TTC549 (cell line): ENCODE data around the gene MAGEH1.
"Not testable (repeated sequence)": the region's sequence is repeated elsewhere in the genome, so short reads cannot be mapped to it uniquely, and the experiment has no call there.

Experiments used
- FAIRE-seq: peaks from 2 replicates; lab custom pipeline; 2012; peaks lifted over from hg19 to GRCh38; lab: Jason Lieb, UNC

MAGEH1 gene, protein sequence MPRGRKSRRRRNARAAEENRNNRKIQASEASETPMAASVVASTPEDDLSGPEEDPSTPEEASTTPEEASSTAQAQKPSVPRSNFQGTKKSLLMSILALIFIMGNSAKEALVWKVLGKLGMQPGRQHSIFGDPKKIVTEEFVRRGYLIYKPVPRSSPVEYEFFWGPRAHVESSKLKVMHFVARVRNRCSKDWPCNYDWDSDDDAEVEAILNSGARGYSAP

GRCh38 chrX:55451990-55452832 is at the start of gene MAGEH1:
Gene MAGEH1, plus strand, starts transcription at chrX:55452127. Its CDS starts 248 bp downstream, at chrX:55452375.
- FAIRE-seq: no peak

DNA sequence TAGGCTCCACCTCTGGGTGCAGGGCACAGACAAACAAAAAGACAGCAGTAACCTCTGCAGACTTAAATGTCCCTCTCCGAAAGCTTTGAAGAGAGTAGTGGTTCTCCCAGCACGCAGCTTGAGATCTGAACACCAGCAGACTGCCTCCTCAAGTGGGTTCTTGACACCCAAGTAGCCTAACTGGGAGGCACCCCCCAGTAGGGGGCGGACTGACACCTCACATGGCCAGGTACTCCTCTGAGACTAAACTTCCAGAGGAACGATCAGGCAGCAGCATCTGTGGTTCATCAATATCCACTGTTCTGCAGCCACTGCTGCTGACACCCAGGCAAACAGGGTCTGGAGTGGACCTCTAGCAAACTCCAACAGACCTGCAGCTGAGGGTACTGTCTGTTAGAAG is 24.8 kb upstream of the MAGEH1 start:
- FAIRE-seq: not testable (repeated sequence)

DNA sequence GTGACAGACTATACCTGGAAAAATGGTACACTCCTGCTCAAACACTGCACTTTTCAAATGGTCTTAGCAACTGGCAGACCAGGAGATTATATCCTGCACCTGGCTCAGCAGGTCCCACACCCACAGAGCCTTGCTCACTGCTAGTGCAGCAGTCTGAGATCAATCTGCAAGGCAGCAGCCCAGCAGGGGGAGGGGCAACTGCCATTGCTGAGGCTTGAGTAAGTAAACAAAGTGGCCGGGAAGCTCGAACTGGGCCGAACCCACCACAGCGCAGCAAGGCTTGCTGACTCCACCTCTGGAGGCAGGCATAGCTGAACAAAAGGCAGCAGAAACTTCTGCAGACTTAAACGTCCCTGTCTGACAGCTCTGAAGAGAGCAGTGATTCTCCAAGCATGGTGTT is 8.5 kb upstream of the MAGEH1 start:
- not testable (repeated sequence) for FAIRE-seq

- FAIRE-seq: no peak
These were observed 1.7 kb upstream of the MAGEH1 start for GRCh38 chrX:55450259-55450658.

DNA sequence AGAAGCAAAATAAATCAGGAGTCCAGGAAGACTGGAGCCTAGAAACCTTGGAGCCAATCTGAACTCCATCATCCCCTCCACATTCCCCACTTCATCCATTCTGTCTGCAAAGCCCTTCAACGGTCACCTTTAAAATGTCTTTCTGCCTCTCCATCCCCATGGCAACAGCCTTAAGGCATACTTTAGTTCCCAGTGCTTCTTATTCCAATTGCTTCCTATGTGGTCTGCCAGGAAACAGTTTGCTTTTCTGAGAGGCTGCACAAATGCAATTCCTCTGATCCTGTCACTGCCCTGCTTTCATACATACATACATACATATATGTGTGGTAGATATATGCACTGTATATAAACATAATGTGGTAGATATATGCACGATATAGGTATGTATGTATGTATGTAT is 786 bp upstream of the MAGEH1 start:
- no peak for FAIRE-seq

GRCh38 chrX:55451626-55451989 is 319 bp upstream of the MAGEH1 start:
- FAIRE-seq: no peak

GRCh38 chrX:55452833-55453124 is 852 bp downstream of the MAGEH1 start:
- no peak for FAIRE-seq

DNA sequence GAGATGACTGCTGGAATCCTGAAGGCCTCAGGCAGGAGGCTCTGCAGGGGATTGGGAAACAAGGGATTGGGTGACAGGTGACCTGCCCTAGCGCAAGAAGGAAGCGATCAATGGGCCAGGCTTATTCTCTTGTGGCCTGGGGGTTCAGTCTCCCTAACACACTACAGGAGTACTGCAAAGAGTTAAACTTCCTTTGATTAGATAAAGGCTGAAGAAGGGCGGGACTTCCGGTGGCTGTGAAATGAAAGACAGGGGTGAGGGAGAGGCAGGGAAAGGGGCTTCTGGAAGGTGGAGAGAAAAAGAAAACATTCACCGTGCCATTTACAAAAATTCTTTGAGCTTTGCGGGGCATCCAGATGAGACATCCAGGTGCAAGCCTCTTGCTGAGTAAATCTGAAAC is 3.8 kb downstream of the MAGEH1 start:
- FAIRE-seq: not testable (repeated sequence)

- not testable (repeated sequence) for FAIRE-seq
These were observed 7.5 kb downstream of the MAGEH1 start for GRCh38 chrX:55459426-55459825.

DNA sequence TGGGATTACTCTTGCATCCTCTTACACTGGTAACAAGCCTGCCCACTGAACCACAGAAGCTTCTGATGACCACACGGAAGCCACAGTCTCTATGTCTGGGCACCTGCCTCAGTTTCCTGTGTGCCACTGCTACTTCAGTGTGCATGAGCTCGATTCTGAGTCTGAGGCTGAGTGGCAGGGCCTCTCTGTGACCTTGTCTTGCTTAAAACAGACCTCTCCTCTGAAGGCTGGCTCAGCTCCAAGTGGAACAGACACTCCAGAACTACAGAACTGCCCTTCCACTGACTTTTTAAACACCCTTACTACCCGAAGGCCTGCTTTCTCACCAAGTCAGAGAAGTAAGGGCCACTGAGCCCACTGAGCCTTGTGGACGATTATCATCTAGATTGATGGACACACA is 8.0 kb downstream of the MAGEH1 start:
- not testable (repeated sequence) for FAIRE-seq

DNA sequence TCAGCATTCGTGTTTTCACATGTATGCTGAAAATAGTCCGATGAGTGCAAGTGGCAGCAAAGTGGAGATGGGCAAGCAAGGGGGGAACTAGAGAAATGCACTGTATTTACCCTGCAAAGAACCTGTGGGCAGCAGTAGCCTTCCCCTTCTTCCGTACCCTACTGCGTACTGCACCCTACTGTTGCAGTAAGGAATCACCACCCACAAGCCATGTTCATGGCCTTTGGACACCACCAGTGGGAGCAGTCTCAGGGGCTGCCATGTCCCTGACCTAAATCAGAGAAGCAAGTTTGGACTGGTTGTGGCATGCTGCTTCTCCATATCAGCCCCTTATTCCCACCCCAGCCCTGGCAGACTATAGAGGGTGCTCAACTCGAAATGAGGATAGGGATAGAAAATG is 12.1 kb downstream of the MAGEH1 start:
- FAIRE-seq: not testable (repeated sequence)

DNA sequence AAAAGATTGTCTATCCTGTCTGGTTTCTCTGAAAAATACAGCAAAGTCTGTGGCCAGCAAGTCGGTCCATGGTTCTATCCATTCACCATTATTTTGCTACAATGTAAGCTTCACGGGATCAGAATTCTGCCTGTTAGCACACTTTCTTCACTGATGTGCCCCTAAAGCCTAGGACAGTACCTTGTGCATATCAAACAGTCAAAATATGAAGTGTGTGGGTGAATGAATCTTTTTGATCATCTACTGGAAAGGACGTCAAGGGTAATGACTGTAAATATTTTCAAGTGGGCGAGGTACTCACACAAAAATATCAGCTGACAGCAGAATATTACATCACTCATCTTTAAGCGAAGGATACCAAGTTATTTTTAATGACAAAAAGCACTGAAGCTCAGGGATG is 13.2 kb downstream of the MAGEH1 start:
- FAIRE-seq: not testable (repeated sequence)

DNA sequence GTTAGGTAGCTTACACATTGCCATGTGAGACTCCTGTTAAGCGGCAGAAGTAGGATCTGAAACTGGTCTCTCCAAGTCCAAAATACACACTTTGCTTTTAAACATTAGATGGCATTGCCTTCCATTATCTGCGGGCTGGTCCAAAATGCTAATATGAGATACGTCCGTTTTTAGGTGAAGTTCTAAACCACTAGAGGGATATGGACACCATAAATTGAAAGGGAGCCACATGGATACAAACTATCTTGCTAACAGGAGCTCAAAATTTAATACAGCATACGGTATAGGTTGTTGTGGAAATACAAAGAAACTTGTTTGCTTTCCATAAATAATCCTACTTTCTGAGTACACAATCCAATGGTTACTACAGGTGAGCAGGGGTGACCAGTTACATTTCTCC is 13.9 kb downstream of the MAGEH1 start:
- not testable (repeated sequence) for FAIRE-seq

GRCh38 chrX:55479956-55480355 is 28.0 kb downstream of the MAGEH1 start:
- FAIRE-seq: not testable (repeated sequence)

DNA sequence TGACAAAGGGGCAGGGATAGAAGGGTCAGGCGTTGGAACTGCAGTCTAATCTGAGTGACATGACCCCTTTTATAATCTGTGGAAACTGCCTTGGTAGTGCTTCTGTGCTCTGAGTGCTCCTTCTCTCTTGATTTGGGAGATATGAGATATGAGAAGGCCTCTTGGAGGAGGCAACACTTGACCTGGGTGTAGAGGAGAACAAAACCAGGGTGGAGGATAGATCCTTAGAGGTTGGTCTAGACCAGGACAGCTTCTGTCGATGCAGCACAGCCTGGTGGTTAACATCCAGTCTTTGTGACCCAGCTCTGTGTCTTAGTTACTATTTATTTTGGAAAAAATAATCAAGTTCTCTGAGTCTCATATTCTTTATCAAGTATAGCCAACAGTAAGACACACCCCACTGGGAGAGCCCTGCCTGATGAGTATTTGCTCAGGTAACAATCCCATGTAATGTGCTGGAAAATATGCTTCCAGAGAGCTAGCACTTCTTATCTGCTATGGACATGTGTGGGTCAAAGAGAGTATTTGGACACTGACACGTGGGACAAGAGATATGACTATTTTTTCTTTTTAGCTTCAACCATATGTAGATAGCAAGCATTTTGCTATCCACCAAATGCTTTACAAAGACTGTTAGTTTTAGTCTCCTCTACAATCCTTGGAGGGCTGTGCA is 28.6 kb downstream of the MAGEH1 start:
- no peak for FAIRE-seq

- no peak for FAIRE-seq
These were observed 33.0 kb downstream of the MAGEH1 start for GRCh38 chrX:55484948-55485347.

- no peak for FAIRE-seq
These were observed 34.8 kb downstream of the MAGEH1 start for GRCh38 chrX:55486736-55487135.

DNA sequence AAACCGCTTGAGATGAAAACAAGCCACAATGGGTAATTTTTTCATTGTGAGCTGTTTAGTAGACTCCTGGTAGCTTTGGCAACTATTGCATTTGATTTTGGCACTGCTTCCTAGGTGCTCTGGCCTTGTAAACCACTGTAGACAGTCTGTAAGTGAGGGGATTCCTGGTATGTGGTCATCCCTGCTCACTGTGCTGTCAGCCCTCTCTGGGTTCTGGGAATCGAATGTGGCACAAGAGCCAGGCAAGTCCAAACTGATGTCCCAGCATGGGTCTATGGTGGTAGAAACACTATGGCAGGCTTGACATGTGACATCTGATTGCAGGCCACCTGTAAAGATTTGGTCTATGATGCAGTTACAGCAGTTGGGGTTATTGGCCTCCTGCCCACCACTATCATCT is 35.2 kb downstream of the MAGEH1 start:
- no peak for FAIRE-seq

DNA sequence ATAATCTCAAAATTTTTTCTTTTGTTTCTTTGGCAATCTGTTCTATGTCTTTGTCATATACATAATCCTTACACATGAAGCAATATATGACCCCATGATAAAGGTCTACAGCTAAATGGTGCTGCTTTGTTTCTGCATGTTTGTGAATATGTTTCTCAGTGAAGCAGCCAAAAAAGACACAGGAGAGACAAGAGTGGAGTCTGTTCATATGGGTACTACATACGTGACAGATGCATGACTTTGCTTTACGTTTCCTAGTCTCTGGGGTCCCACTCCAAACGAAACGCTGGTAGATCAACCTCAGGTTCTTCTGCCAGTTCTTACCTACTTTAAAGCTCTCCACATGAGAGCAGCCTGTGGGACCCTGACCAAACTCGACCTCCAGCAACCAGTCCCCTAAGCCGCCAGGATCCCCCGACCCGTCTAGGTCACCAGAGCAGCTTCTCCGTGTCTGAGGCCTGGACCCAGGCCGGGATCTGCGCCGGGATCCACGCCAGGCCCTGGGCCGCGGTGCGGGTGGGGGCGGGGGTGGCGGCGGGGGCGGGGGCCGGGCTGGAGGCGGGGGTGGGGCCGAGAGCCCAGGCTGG is 36.2 kb downstream of the MAGEH1 start:
- no peak for FAIRE-seq

- no peak for FAIRE-seq
These were observed 36.8 kb downstream of the MAGEH1 start for GRCh38 chrX:55488593-55489313.

- FAIRE-seq: no peak
These were observed 37.5 kb downstream of the MAGEH1 start, which contains the start of gene USP51 for GRCh38 chrX:55489314-55490009. Gene USP51, minus strand, starts transcription at chrX:55489848. Its CDS starts 909 bp downstream, at chrX:55488939.

GRCh38 chrX:55490121-55490520 is 38.2 kb downstream of the MAGEH1 start:
- FAIRE-seq: no peak
